PC-3 (cell line): ENCODE results near the gene STAT5B. TPM values are rescaled to one million over a fixed set of nuclear protein-coding genes. Genes with fewer than 3 reads are reported as not detected.

Source experiments
- ATAC-seq: fragments of 200-7000 bp; cut with Tn5 transposase; 2 replicates; pipeline ENCODE4 v1.9.1; 2020; ENCODE audit warnings: mild to moderate bottlenecking, moderate library complexity
- BruUV-seq: library from RNA; stranded (reverse); fragments of 400-500 nt; replicated peaks from 2 replicates; lab custom pipeline; 2021; lab: Mats Ljungman, UMichigan
- CTCF ChIA-PET: fragments of 300-600 bp; sonication (Branson Sonifier 250); formaldehyde crosslinking; loops from one replicate; lab custom pipeline; 2022; ENCODE audit warnings: antibody characterized with exemption; lab: Charles Lee
- POLR2A ChIA-PET: fragments of 300-600 bp; sonication (Branson Sonifier 250); formaldehyde crosslinking; loops from one replicate; lab custom pipeline; 2022; ENCODE audit warnings: antibody characterized with exemption; ENCODE audit not compliant: unreplicated experiment; lab: Charles Lee
- DNase-seq: peaks from one replicate; pipeline ENCODE4 v3.0.0-alpha.2; 2015
- H2AFZ ChIP-seq: fragments of 300-600 bp; sonication (generic); 2 replicates; pipeline ENCODE4 v1.6.0; 2016; ENCODE audit warnings: antibody characterized with exemption, low read length
- H3F3A ChIP-seq: fragments of 300-600 bp; sonication (generic); one replicate; pipeline ENCODE4 v1.6.0; 2017; ENCODE audit warnings: antibody characterized with exemption, low read length, control low read depth, mild to moderate bottlenecking; ENCODE audit not compliant: unreplicated experiment
- H3K27ac ChIP-seq: fragments of 300-600 bp; sonication (generic); 2 replicates; pipeline ENCODE4 v1.5.1; 2016; ENCODE audit warnings: mild to moderate bottlenecking, low read length
- H3K27me3 ChIP-seq: fragments of 300-600 bp; sonication (generic); 2 replicates; pipeline ENCODE4 v1.6.1; 2016; ENCODE audit warnings: low read length, mixed read lengths
- H3K36me3 ChIP-seq: fragments of 300-600 bp; sonication (generic); 2 replicates; pipeline ENCODE4 v1.6.1; 2016; ENCODE audit warnings: low read depth, mixed run types, low read length, mixed read lengths
- H3K4me1 ChIP-seq: fragments of 300-600 bp; sonication (generic); 2 replicates; pipeline ENCODE4 v1.5.1; 2016; ENCODE audit warnings: low read length; ENCODE audit not compliant: insufficient read depth
- H3K4me2 ChIP-seq: fragments of 300-600 bp; sonication (generic); 2 replicates; pipeline ENCODE4 v1.6.0; 2016; ENCODE audit warnings: low read length
- H3K4me3 ChIP-seq: fragments of 300-600 bp; sonication (generic); 2 replicates; pipeline ENCODE4 v1.5.1; 2016; ENCODE audit warnings: mild to moderate bottlenecking, low read length, mixed read lengths
- H3K79me2 ChIP-seq: fragments of 300-600 bp; sonication (generic); 2 replicates; pipeline ENCODE4 v1.6.1; 2017; ENCODE audit warnings: low read length, mixed read lengths
- H3K9ac ChIP-seq: fragments of 300-600 bp; sonication (generic); 2 replicates; pipeline ENCODE4 v1.6.0; 2016; ENCODE audit warnings: mild to moderate bottlenecking, low read length
- H3K9me2 ChIP-seq: fragments of 300-600 bp; sonication (generic); replicated peaks from 2 replicates; pipeline ENCODE4 v1.6.1; 2016; ENCODE audit warnings: mixed run types, low read length, mixed read lengths
- H3K9me3 ChIP-seq: fragments of 300-600 bp; sonication (generic); 2 replicates; pipeline ENCODE4 v1.6.1; 2016; ENCODE audit warnings: low read length, mixed read lengths
- H4K20me1 ChIP-seq: fragments of 300-600 bp; sonication (generic); 2 replicates; pipeline ENCODE4 v1.6.1; 2016; ENCODE audit warnings: low read length, mixed read lengths
- EZH2 ChIP-seq: fragments of 300-600 bp; sonication (generic); IDR thresholded peaks from one replicate; pipeline ENCODE4 v1.6.1; 2017; ENCODE audit warnings: antibody characterized with exemption, mild to moderate bottlenecking, low read length; ENCODE audit not compliant: unreplicated experiment
- EZH2phosphoT487 ChIP-seq: fragments of 300-600 bp; sonication (generic); IDR thresholded peaks from 2 replicates; pipeline ENCODE4 v1.6.1; 2018; ENCODE audit warnings: mild to moderate bottlenecking, antibody characterized with exemption, low read length, borderline replicate concordance
- intact Hi-C: fragments of 100-400 bp; cut with micrococcal nuclease; formaldehyde crosslinking; loops from 2 replicates; pipeline ENCODE4 v1.9.0; 2023
- total RNA-seq: library from RNA; depleted of rRNA; stranded (reverse); fragments of >200 nt; gene quantifications from 2 replicates; pipeline ENCODE4 v1.2.3, GENCODE V29; 2014
- TF ChIP-seq, protein P1 (sequence below): fragments of 300-600 bp; sonication (generic); conservative IDR thresholded peaks from 2 replicates; pipeline ENCODE4 v1.5.1; 2017; ENCODE audit warnings: antibody characterized with exemption, low read depth, mild to moderate bottlenecking, low read length

The STAT5B gene
- total RNA-seq, 1 experiment from 2014 or later: not detected

DNA sequence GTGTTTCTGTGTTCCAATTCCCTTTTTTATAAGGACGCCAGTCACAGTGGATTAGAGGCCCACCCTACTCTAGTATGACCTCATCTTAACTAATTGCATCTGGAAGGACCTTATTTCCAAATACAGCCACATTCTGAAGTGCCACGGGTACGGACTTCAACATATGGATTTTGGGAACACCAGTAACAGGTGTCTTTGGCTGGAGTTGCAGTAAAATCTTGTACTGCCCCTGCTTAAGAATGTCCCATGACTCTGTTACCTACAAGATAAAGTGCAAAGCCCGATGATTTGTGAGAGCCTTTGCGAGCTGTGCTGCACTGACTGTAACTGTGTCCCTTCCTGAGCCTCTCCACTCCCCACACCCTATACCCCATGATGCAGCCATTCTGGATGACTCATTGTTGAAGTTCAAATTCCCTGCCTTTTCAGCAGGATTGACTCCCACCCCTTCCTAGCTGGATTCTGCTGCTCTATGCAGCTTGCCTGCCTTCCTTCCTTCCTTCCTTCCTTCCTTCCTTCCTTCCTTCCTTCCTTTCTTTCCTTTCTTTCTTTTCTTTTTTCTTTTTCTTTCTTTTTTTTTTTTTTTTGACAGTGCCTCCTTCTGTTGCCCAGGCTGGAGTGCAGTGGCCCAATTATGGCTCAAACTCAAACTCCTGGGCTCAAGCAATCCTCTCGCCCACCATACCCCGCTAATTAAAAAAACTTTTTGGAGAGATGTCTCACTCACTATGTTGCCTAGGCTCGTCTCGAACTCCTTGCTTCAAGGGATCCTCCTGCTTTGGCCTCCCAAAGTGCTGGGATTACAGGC, 93.1 kb downstream of the STAT5B start:
- H3K9me3 ChIP-seq: no peaks in the 10 kb centered on the region
- no peak overlapping the region for H3K4me2 ChIP-seq
- DNase-seq (no peak), ATAC-seq (no peak)
- no peaks in the 10 kb centered on the region for H3F3A ChIP-seq
- H3K27ac ChIP-seq: no peak overlapping the region
- ChIA-PET POLR2A (no interaction called here), CTCF (no interaction called here)
- no peaks in the 10 kb centered on the region for H3K27me3 ChIP-seq
- no peaks in the 10 kb centered on the region for H3K4me1 ChIP-seq
- H3K79me2 ChIP-seq: no peaks in the 10 kb centered on the region
- BruUV-seq: no TSS peak
- no peak overlapping the region for H2AFZ ChIP-seq
- TF ChIP-seq, protein P1, sequence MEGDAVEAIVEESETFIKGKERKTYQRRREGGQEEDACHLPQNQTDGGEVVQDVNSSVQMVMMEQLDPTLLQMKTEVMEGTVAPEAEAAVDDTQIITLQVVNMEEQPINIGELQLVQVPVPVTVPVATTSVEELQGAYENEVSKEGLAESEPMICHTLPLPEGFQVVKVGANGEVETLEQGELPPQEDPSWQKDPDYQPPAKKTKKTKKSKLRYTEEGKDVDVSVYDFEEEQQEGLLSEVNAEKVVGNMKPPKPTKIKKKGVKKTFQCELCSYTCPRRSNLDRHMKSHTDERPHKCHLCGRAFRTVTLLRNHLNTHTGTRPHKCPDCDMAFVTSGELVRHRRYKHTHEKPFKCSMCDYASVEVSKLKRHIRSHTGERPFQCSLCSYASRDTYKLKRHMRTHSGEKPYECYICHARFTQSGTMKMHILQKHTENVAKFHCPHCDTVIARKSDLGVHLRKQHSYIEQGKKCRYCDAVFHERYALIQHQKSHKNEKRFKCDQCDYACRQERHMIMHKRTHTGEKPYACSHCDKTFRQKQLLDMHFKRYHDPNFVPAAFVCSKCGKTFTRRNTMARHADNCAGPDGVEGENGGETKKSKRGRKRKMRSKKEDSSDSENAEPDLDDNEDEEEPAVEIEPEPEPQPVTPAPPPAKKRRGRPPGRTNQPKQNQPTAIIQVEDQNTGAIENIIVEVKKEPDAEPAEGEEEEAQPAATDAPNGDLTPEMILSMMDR: no peak
- TF ChIP-seq EZH2 (no peak), EZH2phosphoT487 (no peak)
- no peak overlapping the region for H3K4me3 ChIP-seq
- intact Hi-C loops: no loop called here
- no peaks in the 10 kb centered on the region for H3K9me2 ChIP-seq
- no peaks in the 10 kb centered on the region for H3K36me3 ChIP-seq
- H4K20me1 ChIP-seq: no peaks in the 10 kb centered on the region
- no peak overlapping the region for H3K9ac ChIP-seq

DNA sequence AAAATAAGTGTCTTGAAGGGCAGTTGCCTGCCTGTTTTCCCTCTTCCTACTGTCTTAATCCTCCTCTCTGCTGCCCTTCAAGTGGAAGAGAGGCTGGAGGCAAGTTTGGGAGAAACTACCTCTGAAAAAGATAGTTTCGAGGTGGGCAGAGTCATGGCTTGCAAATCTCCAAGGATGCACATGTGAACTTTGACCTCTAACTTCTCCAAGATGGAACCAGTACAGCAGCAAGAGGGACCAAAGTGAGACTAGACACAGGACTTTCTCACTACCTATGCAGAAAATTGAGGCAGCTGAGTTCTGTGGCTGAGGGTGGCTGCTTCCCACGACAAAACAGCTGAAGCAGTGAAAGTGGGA, 94.4 kb downstream of the STAT5B start:
- POLR2A ChIA-PET: no interaction called here
- Histone ChIP-seq H4K20me1 (no peaks in the 10 kb centered on the region), H3K4me1 (no peaks in the 10 kb centered on the region), H3K27ac (no peak overlapping the region), H3K79me2 (no peaks in the 10 kb centered on the region), H3K36me3 (no peaks in the 10 kb centered on the region), H3K4me3 (no peak overlapping the region), H3K4me2 (no peak overlapping the region), H3K27me3 (no peaks in the 10 kb centered on the region), H3K9ac (no peak overlapping the region), H3K9me3 (no peaks in the 10 kb centered on the region), H2AFZ (no peak overlapping the region), H3F3A (no peaks in the 10 kb centered on the region), H3K9me2 (no peaks in the 10 kb centered on the region)
- intact Hi-C loops: no loop called here
- ATAC-seq (no peak), DNase-seq (no peak)
- CTCF ChIA-PET: no interaction called here
- no TSS peak for BruUV-seq
- TF ChIP-seq, protein P1: no peak
- TF ChIP-seq EZH2phosphoT487: no peak
- TF ChIP-seq EZH2: no peak

DNA sequence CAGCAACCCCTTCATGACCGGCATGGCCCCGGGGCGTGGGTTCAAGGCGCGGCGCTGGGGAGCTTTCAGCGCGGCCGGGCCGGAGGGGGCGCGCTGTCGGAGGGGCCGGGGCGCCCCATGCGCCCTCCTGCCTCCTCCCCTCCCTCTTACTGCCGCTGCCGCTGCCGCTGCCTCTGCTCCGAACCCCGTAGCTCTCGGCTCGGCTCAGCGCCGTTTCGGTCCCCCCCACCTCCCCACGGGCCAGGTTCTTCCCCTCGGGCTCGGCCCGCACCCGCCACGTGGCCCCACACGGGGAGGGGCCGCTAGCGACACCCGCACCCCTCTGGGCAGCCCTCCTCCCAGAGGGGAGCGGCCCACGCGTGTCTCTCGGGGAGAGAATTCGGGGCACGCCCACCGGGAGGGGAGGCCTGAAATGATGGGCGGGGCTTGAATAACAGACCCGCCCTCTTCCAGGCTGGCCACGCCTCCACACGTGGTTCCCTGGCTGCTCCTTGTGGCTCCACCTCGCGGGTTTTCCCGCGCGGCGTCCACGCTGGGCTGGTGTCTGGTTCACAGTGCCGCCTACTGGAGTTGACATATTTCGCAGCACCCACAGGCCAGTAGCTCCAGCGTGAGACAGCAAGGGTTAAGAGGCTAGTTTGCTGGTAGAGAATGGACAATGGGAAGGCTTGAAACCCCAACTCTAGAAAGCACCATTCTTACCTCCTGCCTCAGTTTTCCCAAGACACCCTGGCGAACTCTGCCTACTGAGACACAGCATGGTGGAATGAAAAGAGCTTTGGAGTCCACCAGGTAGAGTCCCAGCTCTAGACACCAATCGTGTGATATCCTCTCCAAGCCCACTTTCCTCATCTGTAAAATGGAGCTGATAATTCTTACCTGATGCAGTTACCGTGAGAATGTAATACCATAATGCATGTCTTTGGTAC, 95.0 kb downstream of the STAT5B start, which contains the start of gene KCNH4:
Gene KCNH4, minus strand, starts transcription at position 221 of the 929 bp plus-strand sequence. Its CDS starts 197 bp downstream, at position 24.
- intact Hi-C loops: no loop called here
- ATAC-seq (no peak), DNase-seq (no peak)
- Histone ChIP-seq H3K4me3 (no peak within 1 kb of the TSS), H3K36me3 (no peaks in the 10 kb centered on the region), H3K4me1 (no peaks in the 10 kb centered on the region), H4K20me1 (no peaks in the 10 kb centered on the region), H2AFZ (no peak within 1 kb of the TSS), H3K4me2 (no peak within 1 kb of the TSS), H3K27ac (no peak within 1 kb of the TSS), H3K79me2 (no peaks in the 10 kb centered on the region), H3K9ac (no peak within 1 kb of the TSS), H3K9me3 (no peaks in the 10 kb centered on the region), H3K27me3 (no peaks in the 10 kb centered on the region), H3F3A (no peaks in the 10 kb centered on the region), H3K9me2 (no peaks in the 10 kb centered on the region)
- TF ChIP-seq EZH2phosphoT487 (no peak), EZH2 (no peak)
- TF ChIP-seq, protein P1: no peak
- BruUV-seq: no TSS peak
- ChIA-PET POLR2A (no interaction called here), CTCF (no interaction called here)
